Gastroesophageal sphincter (tissue), 4 donors: Measurements from ENCODE around the gene DGKQ. TPM values are rescaled to one million over a fixed set of nuclear protein-coding genes. Genes with fewer than 3 reads are reported as not detected.
"Not testable (repeated sequence)": the region's sequence is repeated elsewhere in the genome, so short reads cannot be mapped to it uniquely, and the experiment has no call there.

ENCODE experiments used
- ATAC-seq: fragments of 150-250 bp; one replicate; pipeline ENCODE4 v1.9.1; 2016; ENCODE audit warnings: mild to moderate bottlenecking, moderate library complexity
- H3K27ac ChIP-seq, 4 donors: fragments of 200-600 bp; sonication (generic) in 3 of 4; 1 replicate in 3 of 4; 2 replicates in 1 of 4; pipeline ENCODE4 v1.5.1; 2016 to 2019
- H3K27me3 ChIP-seq: fragments of 200-600 bp; sonication (generic); one replicate; pipeline ENCODE4 v1.5.1; 2019
- H3K36me3 ChIP-seq, 2 donors: fragments of 200-600 bp; sonication (generic); one replicate each; pipeline ENCODE4 v1.5.1; 2019; ENCODE audit warnings: control low read depth in 1 of 2
- H3K4me1 ChIP-seq, 3 donors: fragments of 200-600 bp; sonication (generic); 1 replicate in 2 of 3; 2 replicates in 1 of 3; pipeline ENCODE4 v1.5.1; 2016 to 2019; ENCODE audit warnings: control low read depth in 2 of 3
- H3K4me3 ChIP-seq, 2 donors: fragments of 200-600 bp; sonication (generic); one replicate each; pipeline ENCODE4 v1.5.1; 2019; ENCODE audit warnings: mild to moderate bottlenecking in 1 of 2, moderate library complexity in 1 of 2
- H3K9me3 ChIP-seq, 3 donors: fragments of 200-600 bp; sonication (generic); one replicate each; pipeline ENCODE4 v1.5.1; 2017 to 2019; ENCODE audit warnings: control low read depth in 2 of 3
- EP300 ChIP-seq: sonication (generic); formaldehyde crosslinking; IDR thresholded peaks from one replicate; pipeline ENCODE4 v1.6.1; 2017; ENCODE audit warnings: antibody characterized with exemption, mild to moderate bottlenecking
- POLR2A ChIP-seq, 2 donors: fragments of 450-650 bp; IDR thresholded peaks; one replicate each; pipeline ENCODE4 v1.6.1; 2017; ENCODE audit warnings: antibody characterized with exemption in 2 of 2, mild to moderate bottlenecking in 2 of 2, moderate library complexity in 1 of 2
- POLR2AphosphoS5 ChIP-seq: sonication (generic); formaldehyde crosslinking; IDR thresholded peaks from one replicate; pipeline ENCODE4 v1.6.1; 2017; ENCODE audit warnings: antibody characterized with exemption
- WGBS, 2 donors: methylation state at CpG; one replicate each; pipeline ENCODE4 v1.1.5; 2018; ENCODE audit warnings: low coverage in 1 of 2; 5-methylcytosine and 5-hydroxymethylcytosine counted together
- total RNA-seq, 4 donors: library from RNA; depleted of rRNA; stranded (reverse); fragments of >200 nt; gene quantifications; one replicate each; pipeline ENCODE4 v1.1.0, GENCODE V29; 2016
- TF ChIP-seq, protein P1 (sequence below), 4 experiments: fragments of 200-600 bp in 2 of 4; fragments of 450-650 bp in 2 of 4; sonication (generic) in 1 of 4; IDR thresholded peaks; one replicate each; pipeline ENCODE4 v1.5.1; 2017 to 2019; ENCODE audit warnings: antibody characterized with exemption in 4 of 4, mild to moderate bottlenecking in 2 of 4, moderate library complexity in 2 of 4

DGKQ gene
- total RNA-seq, 4 donors from 2014 or later: 7.5 to 13.5 (median 9.3) TPM

DNA sequence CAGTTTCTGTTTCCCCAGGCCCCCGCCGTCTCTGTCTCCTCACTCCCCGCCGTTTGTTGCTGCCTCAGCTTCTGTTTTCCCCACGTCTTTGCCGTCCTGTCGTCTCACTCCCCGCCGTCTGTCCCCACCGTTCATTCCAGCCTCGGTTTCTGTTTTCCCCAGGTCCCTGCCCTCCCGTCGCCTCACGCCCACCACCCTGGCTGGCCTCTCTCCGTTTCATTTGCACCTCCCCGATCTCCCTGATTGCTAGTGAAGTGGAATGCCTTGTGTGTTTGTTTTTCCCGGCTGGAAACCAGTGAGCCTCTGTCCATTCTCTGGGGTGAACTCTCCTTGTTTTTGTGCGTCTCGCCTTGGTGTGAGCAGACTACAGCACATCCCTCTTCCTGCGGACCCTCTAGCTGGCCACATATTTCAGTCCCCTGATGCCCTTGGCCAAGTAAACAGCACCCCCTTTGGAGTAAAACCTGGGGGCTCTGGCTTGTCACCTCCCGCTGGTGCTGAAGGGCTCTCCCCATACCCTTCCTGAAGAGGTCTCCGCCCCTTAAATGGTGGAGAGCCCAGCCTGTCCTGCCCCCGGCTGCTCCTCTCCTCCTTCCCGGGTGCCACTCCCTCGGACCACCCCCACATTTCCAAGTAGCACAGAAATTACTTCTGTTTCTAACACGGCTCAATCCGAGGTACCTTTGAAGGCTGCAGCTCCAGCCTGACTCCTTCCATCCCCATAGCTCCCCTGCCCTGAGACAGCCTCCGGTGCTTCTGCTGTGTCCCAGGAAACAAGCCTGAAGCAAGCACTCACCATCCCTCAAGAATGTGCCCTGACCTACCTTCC lies 27.9 kb downstream of the DGKQ start:
- Histone ChIP-seq H3K9me3 (no peaks in the 10 kb centered on the region), H3K27ac (no peak overlapping the region), H3K4me3 (no peak overlapping the region), H3K27me3 (no peaks in the 10 kb centered on the region), H3K36me3 (peaks cover 0 to 24% of the 10 kb centered on the region in 2 donors), H3K4me1 (peaks cover 0 to 12% (median 0%) of the 10 kb centered on the region in 3 donors)
- ATAC-seq: no peak
- 63 to 68% methylated on average over 20 to 21 of the region's 28 CpGs for WGBS, 2 donors
- TF ChIP-seq, protein P1, sequence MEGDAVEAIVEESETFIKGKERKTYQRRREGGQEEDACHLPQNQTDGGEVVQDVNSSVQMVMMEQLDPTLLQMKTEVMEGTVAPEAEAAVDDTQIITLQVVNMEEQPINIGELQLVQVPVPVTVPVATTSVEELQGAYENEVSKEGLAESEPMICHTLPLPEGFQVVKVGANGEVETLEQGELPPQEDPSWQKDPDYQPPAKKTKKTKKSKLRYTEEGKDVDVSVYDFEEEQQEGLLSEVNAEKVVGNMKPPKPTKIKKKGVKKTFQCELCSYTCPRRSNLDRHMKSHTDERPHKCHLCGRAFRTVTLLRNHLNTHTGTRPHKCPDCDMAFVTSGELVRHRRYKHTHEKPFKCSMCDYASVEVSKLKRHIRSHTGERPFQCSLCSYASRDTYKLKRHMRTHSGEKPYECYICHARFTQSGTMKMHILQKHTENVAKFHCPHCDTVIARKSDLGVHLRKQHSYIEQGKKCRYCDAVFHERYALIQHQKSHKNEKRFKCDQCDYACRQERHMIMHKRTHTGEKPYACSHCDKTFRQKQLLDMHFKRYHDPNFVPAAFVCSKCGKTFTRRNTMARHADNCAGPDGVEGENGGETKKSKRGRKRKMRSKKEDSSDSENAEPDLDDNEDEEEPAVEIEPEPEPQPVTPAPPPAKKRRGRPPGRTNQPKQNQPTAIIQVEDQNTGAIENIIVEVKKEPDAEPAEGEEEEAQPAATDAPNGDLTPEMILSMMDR (IDR thresholded peaks at IDR 0.05): no peak
- TF ChIP-seq POLR2A (IDR thresholded peaks at IDR 0.05): no peak
- TF ChIP-seq EP300: no peak
- no peak for TF ChIP-seq POLR2AphosphoS5

DNA sequence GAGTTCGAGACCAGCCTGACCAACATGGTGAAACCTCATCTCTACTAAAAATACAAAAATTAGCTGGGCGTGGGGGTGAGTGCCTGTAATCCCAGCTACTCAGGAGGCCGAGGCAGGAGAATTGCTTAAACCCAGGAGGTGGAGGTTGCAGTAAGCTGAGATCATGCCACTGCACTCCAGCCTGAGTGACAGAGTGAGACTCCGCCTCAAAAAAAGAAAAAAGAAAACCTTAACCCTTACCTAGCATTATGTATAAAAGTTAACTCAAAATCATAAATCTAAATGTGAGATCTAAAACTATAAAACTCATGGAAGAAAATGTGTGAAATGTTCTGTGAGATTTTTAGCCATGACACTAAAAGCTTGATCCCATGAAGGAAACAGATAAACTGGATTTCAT lies 33.9 kb downstream of the DGKQ start:
- H3K36me3 ChIP-seq: peaks cover 0 to 19% of the 10 kb centered on the region in 2 donors
- not testable (repeated sequence) for H3K4me3 ChIP-seq, H3K9me3 ChIP-seq, H3K27me3 ChIP-seq, ATAC-seq, H3K4me1 ChIP-seq, H3K27ac ChIP-seq
- WGBS, 2 donors: 58 to 83% methylated on average over 2 of the region's 4 CpGs

DNA sequence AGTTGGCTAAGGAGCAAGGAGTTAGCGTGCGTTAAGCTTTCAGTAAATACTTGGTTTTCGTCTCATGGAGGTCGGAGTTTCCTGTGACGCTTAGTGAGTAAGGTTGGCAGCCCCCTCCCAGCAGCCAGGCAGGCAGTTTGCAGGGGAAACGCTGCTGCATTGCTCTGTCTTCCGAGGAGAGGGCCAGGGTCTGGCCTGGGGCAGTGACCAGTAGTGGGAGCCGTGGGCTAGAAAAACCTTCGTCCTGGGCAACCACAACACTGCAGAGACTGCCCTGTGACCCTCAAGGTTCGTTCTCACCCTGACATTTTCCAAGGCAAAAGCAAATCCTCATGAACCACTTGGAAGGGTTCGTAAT lies 40.7 kb downstream of the DGKQ start:
- 0 to 7% methylated on average over 1 to 2 of the region's 11 CpGs for WGBS, 2 donors
- ATAC-seq: no peak
- Histone ChIP-seq H3K36me3 (no peaks in the 10 kb centered on the region), H3K9me3 (no peaks in the 10 kb centered on the region), H3K27me3 (no peaks in the 10 kb centered on the region), H3K27ac (peak overlapping the region; percentile 40 to 92 (median 90)), H3K4me3 (peak overlapping the region; percentile 77 to 100), H3K4me1 (peaks cover 0 to 59% (median 20%) of the 10 kb centered on the region in 3 donors)
- TF ChIP-seq POLR2AphosphoS5 (no peak), EP300 (no peak), POLR2A (IDR thresholded peaks at IDR 0.05) (no peak)
- TF ChIP-seq, protein P1 (IDR thresholded peaks at IDR 0.05): no peak

DNA sequence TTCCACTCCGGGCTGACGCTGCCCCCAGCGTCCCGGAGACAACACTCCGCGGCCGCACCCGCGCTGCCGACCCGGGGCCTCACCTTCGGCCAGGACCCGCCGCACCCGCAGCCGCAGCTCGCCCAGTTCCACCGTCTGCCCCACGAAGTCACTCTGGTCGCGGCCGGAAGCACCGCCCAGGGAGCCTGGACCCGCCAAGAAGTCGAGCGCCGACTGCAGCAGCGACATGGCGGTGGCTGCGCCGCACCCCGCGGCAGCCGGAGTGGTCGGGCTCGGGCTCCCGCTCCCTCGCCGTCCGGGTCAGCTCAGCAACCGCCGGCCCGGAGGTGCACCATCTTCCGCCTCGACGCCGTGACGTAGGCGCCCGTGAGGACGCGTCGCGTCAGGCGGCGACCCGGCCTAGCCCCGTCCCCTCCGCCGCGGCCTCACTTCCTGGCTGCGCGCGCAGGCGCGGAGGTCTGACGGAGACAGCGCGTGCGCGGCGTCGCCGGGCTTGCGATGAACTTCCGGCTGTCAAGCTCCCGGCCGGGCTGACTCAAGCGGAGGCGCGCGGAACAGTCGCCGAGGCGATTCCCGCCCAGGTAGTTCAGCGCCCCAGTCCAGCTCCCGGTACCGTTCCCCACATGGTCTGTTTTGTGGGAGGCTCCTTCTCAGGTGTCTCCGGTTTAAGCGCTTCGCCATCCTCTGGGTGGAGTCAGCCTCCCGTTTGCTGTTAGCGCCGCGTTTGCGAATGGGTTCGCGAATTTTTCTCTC lies 41.2 kb downstream of the DGKQ start, which contains the start of the genes GAK and TMEM175:
GAK (minus strand) TSS at position 357 of the 753 bp plus-strand sequence; CDS start at position 228, 129 bp downstream.
TMEM175 (plus strand) TSS at position 501 of the 753 bp plus-strand sequence. CDS start 15,280 bp downstream, outside the sequence.
- WGBS, 2 donors: no CpG with 5 or more reads among the region's 99 CpGs
- H3K27ac ChIP-seq: peak within 1 kb of the TSS; percentile 66 to 92 (median 90)
- H3K27me3 ChIP-seq: no peaks in the 10 kb centered on the region
- TF ChIP-seq POLR2A (IDR thresholded peaks at IDR 0.05) (peak; percentile 83 to 88), POLR2AphosphoS5 (peak; percentile 84), EP300 (no peak)
- TF ChIP-seq, protein P1 (IDR thresholded peaks at IDR 0.05): peak in 2 of 4 experiments; percentile 18 to 23
- peak; percentile 99 for ATAC-seq
- no peaks in the 10 kb centered on the region for H3K36me3 ChIP-seq
- H3K4me3 ChIP-seq: peak within 1 kb of the TSS; percentile 77 to 100
- H3K9me3 ChIP-seq: no peaks in the 10 kb centered on the region
- H3K4me1 ChIP-seq: peaks cover 0 to 61% (median 21%) of the 10 kb centered on the region in 3 donors

DNA sequence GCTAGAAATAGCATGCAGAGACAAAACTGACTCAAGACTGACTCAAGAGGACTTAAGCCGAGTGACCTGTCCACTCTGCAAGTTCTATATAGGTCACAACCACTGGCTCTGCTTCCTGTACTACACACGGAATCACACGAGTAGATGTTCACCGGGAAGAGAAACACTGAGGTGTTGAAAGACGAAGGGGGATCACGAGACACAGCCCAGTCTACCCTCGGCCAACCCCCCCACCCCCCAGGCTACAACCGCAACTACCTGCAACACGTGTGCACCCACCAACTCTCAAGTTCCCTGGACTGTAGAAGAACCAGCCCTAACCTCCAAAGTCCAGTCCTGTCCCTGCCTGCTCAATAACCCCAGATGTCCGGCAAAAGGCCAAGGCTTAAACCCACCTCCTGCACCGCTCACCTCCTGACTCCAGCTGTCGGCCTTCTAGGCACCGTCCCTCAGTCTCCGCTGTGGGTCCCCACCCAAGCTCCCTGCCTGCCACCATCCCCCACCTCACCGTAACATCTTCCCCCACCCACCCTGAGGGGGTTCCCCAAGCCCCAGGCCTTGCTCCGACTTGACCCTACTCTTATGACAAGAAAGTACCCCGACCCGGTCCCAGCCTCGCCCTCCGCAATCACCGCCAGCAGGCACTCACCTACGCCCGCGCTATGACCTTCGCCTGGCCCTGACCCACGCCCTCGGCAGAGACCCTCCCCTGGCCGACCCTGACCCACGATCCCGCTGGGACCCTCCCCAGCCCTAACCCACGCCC lies 42.0 kb downstream of the DGKQ start:
- H3K4me3 ChIP-seq: peak overlapping the region; percentile 77 to 100
- no peaks in the 10 kb centered on the region for H3K9me3 ChIP-seq
- TF ChIP-seq, protein P1 (IDR thresholded peaks at IDR 0.05): no peak
- TF ChIP-seq POLR2AphosphoS5: no peak
- no peak for TF ChIP-seq POLR2A (IDR thresholded peaks at IDR 0.05)
- no peak for TF ChIP-seq EP300
- peaks cover 0 to 64% (median 21%) of the 10 kb centered on the region in 3 donors for H3K4me1 ChIP-seq
- H3K36me3 ChIP-seq: no peaks in the 10 kb centered on the region
- peak overlapping the region; percentile 66 to 92 (median 90) for H3K27ac ChIP-seq
- WGBS, 2 donors: 0 to 3% methylated on average over 3 to 13 of the region's 31 CpGs
- no peak for ATAC-seq
- no peaks in the 10 kb centered on the region for H3K27me3 ChIP-seq
